Measurements from ENCODE around the gene SERTM1.

The SERTM1 gene

DNA sequence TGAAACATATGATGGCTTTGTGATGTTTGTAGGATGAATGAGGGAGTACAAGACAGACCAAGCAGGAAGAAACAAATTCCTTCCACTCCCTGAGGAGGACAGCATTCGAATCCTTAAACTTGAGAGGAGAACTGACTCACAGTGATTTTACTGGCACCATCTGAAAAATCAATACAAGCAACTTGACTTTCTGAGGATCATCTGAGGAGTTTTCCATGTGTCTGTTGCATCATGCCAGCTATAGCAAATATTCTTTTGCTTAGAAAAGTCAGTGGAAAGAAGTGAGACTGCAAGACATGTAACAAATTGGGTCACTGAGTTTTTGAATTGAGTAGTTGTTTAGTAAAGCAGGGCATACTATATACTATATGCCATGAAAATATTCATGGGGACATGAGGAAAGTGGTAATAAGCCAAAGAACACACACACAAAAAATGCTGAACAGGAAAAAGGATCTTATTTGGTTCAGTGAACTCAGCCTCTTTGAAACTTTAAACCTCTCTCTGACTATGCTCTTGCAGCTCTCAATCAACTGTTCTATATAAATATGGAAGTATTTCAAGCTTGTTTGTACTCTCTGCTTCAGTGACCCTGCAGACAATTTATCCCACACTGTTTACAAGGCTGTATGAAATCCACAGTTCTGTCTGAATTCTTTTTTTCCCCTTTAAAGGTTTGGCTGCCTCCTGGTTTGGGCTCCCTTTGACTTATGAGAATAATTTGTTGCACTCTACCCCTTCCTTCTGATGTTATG is 35.5 kb downstream of the SERTM1 start:
- in situ Hi-C loops (cut with MboI; ENCODE audit: low sequenced_read_pairs), result no loop called here

GRCh38 chr13:36710396-36710795 is 36.6 kb downstream of the SERTM1 start:
- in situ Hi-C loops (cut with MboI; ENCODE audit: low sequenced_read_pairs), result no loop called here

- in situ Hi-C loops (cut with MboI; ENCODE audit: low sequenced_read_pairs), result no loop called here
These were observed 38.5 kb downstream of the SERTM1 start for GRCh38 chr13:36712290-36712689.

- in situ Hi-C loops (cut with MboI; ENCODE audit: low sequenced_read_pairs), result no loop called here
These were observed 39.0 kb downstream of the SERTM1 start for GRCh38 chr13:36712770-36713169.

- in situ Hi-C loops (cut with MboI; ENCODE audit: low sequenced_read_pairs), result no loop called here
These were observed 40.1 kb downstream of the SERTM1 start for GRCh38 chr13:36713887-36714286.

DNA sequence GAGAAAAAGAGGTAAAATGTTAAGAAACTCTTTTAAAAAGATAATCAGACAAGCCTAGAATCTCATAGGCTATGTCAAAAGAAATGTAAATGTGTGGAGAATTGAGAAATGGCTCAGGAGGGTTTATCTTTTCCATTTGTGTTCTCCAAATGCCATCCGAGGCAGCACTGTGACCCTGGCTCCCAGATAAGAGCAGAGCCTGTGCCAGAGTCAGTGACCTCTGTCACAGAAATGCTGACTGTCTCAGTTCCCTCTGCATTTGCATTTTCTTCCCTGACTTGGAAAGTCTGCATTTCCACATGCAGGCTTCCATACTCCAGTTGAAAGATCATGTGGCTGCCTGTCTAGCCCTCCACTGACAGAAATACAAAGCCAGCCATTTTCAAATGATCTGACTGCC is 42.0 kb downstream of the SERTM1 start:
- in situ Hi-C loops (cut with MboI; ENCODE audit: low sequenced_read_pairs), result no loop called here

DNA sequence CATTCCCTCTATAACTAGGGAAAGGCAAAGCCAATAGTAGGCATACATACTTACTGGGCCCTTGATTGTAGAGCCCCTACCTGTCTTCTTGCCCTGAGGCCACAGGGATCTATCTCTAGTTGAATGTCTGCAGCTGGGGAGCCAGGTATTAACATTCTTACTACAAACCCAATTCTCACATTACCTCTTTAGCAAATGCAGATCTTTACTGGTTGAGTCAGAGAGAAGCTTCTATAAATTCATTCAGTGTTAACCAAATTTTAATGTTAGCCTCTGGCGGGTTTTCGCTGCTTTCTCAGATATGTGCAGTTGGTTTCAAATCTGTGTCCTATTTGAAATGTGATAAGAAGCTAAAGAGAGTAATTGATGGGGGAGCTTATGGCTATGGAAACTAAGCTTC is 43.2 kb downstream of the SERTM1 start:
- in situ Hi-C loops (cut with MboI; ENCODE audit: low sequenced_read_pairs), result no loop called here

- in situ Hi-C loops (cut with MboI; ENCODE audit: low sequenced_read_pairs), result no loop called here
These were observed 44.2 kb downstream of the SERTM1 start for GRCh38 chr13:36717966-36718545.

DNA sequence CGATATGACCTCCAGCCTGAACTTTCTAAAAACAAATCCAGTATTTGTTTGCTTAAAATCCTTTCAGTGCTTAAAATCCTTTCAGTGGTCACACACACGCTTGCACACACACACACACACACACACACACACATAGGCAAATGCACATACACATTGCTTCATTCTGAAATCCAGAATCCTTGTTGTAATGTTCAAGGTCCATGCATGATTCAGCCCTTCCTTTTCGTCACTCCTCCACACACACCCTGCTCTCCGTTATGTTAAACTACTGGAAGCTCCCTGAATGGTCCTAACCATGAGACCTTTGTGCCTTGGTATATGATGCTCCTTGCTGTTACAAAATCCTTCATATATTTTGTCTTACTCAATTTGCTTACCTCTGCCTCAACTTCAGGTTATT is 44.9 kb downstream of the SERTM1 start:
- in situ Hi-C loops (cut with MboI; ENCODE audit: low sequenced_read_pairs), result no loop called here

- in situ Hi-C loops (cut with MboI; ENCODE audit: low sequenced_read_pairs), result no loop called here
These were observed 50.3 kb downstream of the SERTM1 start for GRCh38 chr13:36724141-36724540.

GRCh38 chr13:36725936-36726335 is 52.1 kb downstream of the SERTM1 start:
- in situ Hi-C loops (cut with MboI; ENCODE audit: low sequenced_read_pairs), result loop anchor here (25.0 kb wide), 1 partner anchor 439 kb away; the partner anchor contains the start of gene CCDC169

GRCh38 chr13:36728006-36728405 is 54.2 kb downstream of the SERTM1 start:
- in situ Hi-C loops (cut with MboI; ENCODE audit: low sequenced_read_pairs), result loop anchor here (25.0 kb wide), 1 partner anchor 441 kb away; the partner anchor contains the start of gene CCDC169

DNA sequence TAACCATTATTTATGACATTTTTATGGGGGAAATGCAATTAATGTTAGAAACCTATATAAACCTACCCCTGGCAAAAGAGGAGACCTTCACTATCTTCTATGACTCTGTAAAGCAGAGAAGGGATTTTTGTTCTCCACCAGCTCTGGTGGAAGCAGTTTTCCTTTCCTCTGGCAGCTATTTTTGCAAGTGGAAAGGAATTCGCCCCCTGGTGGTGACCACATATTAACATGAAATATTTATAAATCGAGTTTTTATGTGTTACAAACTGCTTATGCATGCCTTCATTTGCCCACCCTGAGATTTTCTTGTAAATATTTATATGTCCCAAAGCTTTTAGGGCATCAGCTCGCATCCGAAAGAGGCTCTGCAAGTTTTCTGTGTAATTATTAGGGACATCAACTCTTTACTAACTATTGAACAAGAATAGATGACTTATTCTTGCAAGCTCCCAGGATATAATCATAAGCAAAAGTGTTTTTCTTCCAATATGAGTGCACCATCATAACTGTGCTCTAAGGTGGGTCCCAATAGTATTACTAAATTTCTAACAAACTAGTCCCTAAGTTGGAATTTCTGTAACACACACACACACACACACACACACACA is 62.4 kb downstream of the SERTM1 start:
- in situ Hi-C loops (cut with MboI; ENCODE audit: low sequenced_read_pairs), result loop anchor here (25.0 kb wide), 1 partner anchor 449 kb away; the partner anchor contains the start of gene CCDC169

DNA sequence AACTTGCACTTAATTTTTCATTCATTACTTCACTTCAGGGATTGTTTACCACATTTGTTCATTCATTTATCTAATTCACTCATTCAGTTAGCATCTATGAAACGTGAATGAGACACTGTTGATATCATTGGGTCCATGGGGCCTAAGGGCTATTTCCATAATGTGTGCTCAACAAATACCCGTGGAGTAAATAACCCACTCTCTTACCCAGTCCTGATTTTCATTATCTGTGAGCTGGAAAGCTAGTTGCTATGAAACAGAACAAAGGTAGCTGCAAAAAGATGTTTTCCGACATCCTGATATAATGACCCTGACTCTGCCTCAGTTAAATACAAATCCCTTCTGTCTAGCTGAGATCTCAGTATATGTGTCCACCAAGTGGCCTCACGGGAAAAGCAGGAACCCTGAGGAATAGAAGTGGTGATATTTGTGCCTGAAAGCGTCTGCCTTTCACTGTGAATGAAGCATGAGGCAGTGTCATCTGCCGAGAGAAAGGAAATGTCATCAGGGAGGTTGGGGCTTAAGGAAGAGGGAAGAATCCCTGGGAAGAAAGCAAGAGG is 63.8 kb downstream of the SERTM1 start:
- in situ Hi-C loops (cut with MboI; ENCODE audit: low sequenced_read_pairs), result loop anchor here (25.0 kb wide), 1 partner anchor 450 kb away; the partner anchor contains the start of gene CCDC169

DNA sequence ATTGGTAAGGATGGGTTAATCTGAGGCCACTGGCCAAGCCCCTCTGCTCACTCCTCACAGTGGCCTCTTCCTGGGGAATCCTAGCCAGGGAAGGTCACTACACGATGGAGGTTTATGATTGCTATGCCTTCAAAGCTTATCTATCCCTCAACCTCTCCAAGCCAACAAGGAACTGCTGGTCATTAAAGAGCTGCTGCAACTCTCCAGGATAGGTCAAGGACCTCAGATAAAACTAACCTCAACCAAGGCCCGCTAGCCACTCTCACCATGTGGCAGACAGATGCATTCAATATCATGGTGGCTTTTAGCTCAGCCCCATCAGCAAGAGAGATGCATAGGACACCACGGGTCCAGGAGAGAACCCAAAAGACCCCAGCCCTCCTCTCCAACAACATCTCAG is 71.6 kb downstream of the SERTM1 start:
- in situ Hi-C loops (cut with MboI; ENCODE audit: low sequenced_read_pairs), result loop anchor here (25.0 kb wide), 1 partner anchor 458 kb away; the partner anchor contains the start of gene CCDC169

DNA sequence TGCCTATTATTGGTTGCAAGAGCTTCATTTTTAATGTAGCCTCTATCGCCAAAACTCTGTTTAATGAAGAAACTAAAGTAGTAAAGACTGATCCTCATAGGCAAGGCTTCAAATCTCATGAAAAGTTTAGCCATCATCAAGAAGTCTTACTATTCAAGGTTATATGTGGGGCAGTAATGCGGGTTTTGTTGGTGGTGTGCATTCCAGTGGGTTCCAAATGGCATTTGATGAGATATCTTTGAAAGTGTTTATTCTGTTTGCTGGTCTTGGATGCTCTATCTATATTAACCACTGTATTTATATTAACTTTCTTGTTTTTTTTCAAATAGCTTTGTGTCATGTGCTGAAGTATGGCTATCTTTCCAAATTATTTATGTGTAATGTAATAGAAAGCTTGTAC is 72.2 kb downstream of the SERTM1 start:
- in situ Hi-C loops (cut with MboI; ENCODE audit: low sequenced_read_pairs), result loop anchor here (25.0 kb wide), 1 partner anchor 459 kb away; the partner anchor contains the start of gene CCDC169
